ENCODE results near the gene SPOCK1. TPM values are rescaled to one million over a fixed set of nuclear protein-coding genes. Genes with fewer than 3 reads are reported as not detected.

Gene SPOCK1
- total and polyA plus RNA-seq, 2 of the 13 experiments (the other 11 are each of a cell fraction or from before 2014, with no cell fraction given) = 0.18 to 0.29 TPM

DNA sequence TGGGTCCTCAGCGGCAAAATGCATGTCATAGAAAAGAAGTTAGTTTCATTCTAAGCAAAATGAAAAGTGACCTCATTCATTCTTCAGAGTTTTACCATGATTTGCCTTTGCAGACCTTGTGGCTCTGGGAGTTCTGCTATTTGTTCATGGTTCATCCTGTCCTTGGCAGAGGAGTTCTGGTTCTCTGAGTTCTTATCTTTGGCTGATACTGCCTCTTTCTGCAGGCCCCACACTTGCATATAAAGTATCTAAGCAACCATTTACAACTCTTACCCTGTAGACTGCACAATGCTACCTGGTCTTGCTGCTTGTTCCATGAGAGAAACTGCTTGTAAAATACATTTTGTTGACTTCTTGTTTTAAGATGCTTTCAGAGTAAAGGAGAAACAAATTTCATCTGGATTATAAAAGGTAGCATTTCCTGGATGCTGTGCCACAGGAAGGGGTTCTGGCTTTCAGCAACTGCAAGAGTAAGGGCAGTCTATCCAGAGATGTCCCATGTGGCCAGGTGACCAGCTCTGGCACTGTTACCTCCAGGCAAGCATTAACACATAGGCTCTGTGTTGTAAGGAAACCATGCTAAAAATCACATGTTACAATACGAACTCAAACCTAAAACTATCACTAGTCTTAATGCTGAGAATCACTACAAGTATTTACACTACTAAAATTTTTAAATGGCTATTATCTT is 513.2 kb downstream of the SPOCK1 start:
- in situ Hi-C loops (cut with HindIII; ENCODE audit: extremely low pct_ligation_motif_present, low pct_unique_long_range_greater_than_20kb) (no loop called here), intact Hi-C loops (cut with micrococcal nuclease; ENCODE audit: unreplicated experiment) (no loop called here)
- ATAC-seq (no peak), FAIRE-seq (no peak), DNase-seq (ENCODE audit: low spot score) (no peak)
- CTCF ChIA-PET (ENCODE audit: low intra/inter-chr PET ratio, low total read pairs) = no interaction called here
- no peaks in the 10 kb centered on the region for H3K27me3 ChIP-seq (ENCODE audit: control insufficient read depth in 1 of 2, insufficient read depth in 2 of 2, low read length in 2 of 2)
- 26% methylated on average over 2 of the region's 2 CpGs for WGBS (ENCODE audit: low lambda C conversion rate)
- TF ChIP-seq, protein P1, sequence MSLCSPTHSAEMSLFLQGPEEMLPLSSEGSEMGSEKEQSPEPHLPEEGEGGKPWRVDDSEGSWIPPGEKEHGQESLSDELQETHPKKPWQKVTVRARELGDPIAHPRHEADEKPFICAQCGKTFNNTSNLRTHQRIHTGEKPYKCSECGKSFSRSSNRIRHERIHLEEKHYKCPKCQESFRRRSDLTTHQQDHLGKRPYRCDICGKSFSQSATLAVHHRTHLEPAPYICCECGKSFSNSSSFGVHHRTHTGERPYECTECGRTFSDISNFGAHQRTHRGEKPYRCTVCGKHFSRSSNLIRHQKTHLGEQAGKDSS (CRISPR knock-in tag; IDR thresholded peaks at IDR 0.05; ENCODE audit: borderline replicate concordance, low read depth) = no peak
- TF ChIP-seq, protein P2, sequence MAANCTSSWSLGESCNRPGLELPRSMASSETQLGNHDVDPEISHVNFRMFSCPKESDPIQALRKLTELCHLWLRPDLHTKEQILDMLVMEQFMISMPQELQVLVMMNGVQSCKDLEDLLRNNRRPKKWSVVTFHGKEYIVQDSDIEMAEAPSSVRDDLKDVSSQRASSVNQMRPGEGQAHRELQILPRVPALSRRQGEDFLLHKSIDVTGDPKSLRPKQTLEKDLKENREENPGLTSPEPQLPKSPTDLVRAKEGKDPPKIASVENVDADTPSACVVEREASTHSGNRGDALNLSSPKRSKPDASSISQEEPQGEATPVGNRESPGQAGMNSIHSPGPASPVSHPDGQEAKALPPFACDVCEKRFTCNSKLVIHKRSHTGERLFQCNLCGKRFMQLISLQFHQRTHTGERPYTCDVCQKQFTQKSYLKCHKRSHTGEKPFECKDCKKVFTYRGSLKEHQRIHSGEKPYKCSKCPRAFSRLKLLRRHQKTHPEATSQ (CRISPR knock-in tag; IDR thresholded peaks at IDR 0.05; ENCODE audit: borderline replicate concordance) = no peak
- TF ChIP-seq ZNF670 (CRISPR knock-in tag; IDR thresholded peaks at IDR 0.05; ENCODE audit: borderline replicate concordance) (no peak), ZNF772 (CRISPR knock-in tag; IDR thresholded peaks at IDR 0.05) (no peak), REL (CRISPR knock-in tag; conservative IDR thresholded peaks at IDR 0.05) (no peak), SP4 (CRISPR knock-in tag; IDR thresholded peaks at IDR 0.05) (no peak)
- TF ChIP-seq, protein P3, sequence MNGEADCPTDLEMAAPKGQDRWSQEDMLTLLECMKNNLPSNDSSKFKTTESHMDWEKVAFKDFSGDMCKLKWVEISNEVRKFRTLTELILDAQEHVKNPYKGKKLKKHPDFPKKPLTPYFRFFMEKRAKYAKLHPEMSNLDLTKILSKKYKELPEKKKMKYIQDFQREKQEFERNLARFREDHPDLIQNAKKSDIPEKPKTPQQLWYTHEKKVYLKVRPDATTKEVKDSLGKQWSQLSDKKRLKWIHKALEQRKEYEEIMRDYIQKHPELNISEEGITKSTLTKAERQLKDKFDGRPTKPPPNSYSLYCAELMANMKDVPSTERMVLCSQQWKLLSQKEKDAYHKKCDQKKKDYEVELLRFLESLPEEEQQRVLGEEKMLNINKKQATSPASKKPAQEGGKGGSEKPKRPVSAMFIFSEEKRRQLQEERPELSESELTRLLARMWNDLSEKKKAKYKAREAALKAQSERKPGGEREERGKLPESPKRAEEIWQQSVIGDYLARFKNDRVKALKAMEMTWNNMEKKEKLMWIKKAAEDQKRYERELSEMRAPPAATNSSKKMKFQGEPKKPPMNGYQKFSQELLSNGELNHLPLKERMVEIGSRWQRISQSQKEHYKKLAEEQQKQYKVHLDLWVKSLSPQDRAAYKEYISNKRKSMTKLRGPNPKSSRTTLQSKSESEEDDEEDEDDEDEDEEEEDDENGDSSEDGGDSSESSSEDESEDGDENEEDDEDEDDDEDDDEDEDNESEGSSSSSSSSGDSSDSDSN (CRISPR knock-in tag; IDR thresholded peaks at IDR 0.05) = no peak
- TF ChIP-seq, protein P4, sequence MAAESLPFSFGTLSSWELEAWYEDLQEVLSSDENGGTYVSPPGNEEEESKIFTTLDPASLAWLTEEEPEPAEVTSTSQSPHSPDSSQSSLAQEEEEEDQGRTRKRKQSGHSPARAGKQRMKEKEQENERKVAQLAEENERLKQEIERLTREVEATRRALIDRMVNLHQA (CRISPR knock-in tag; IDR thresholded peaks at IDR 0.05) = no peak
- TF ChIP-seq, protein P5, sequence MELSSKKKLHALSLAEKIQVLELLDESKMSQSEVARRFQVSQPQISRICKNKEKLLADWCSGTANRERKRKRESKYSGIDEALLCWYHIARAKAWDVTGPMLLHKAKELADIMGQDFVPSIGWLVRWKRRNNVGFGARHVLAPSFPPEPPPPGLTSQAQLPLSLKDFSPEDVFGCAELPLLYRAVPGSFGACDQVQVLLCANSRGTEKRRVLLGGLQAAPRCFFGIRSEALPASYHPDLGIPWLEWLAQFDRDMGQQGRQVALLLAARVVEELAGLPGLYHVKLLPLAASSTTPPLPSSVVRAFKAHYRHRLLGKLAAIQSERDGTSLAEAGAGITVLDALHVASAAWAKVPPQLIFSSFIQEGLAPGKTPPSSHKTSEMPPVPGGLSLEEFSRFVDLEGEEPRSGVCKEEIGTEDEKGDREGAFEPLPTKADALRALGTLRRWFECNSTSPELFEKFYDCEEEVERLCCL (CRISPR knock-in tag; IDR thresholded peaks at IDR 0.05; ENCODE audit: borderline replicate concordance) = no peak
- no peaks in the 10 kb centered on the region for H3K36me3 ChIP-seq (replicated peaks in 1 of 2; ENCODE audit: control insufficient read depth in 1 of 2, insufficient read depth in 2 of 2, low read length in 2 of 2)
- no TSS peak for BruUV-seq (replicated peaks)
- H4K20me1 ChIP-seq (ENCODE audit: insufficient read depth, low read length) = no peaks in the 10 kb centered on the region
- H3K9ac ChIP-seq (ENCODE audit: insufficient read depth, low read depth, low read length) = no peak overlapping the region
- H3K79me2 ChIP-seq (ENCODE audit: insufficient read depth, low read length) = no peaks in the 10 kb centered on the region
- H3K4me3 ChIP-seq (replicated peaks in 1 of 3; ENCODE audit: insufficient read depth in 1 of 3, low read depth in 2 of 3, low read length in 3 of 3) = no peak overlapping the region
- H3K9me3 ChIP-seq (ENCODE audit: low read length) = no peaks in the 10 kb centered on the region
- no peaks in the 10 kb centered on the region for H3K4me1 ChIP-seq (ENCODE audit: insufficient read depth, low read length)
- H3K4me2 ChIP-seq (ENCODE audit: low read depth, low read length) = no peak overlapping the region
- no peak overlapping the region for H2AFZ ChIP-seq (ENCODE audit: low read length)
- POLR2A ChIA-PET = no interaction called here
- H3K27ac ChIP-seq (ENCODE audit: extremely low read length, insufficient read depth, low read length) = no peak overlapping the region
